WTC11 (cell line): ENCODE results near the gene CLIC6.

Experiments used
- NFATC4 ChIP-seq: fragments of 250-450 bp; sonication (Bioruptor Pico); IDR thresholded peaks from 2 replicates; pipeline ENCODE4 v1.9.0; 2021; ENCODE audit warnings: mild to moderate bottlenecking
- TF ChIP-seq, protein P1 (sequence below): fragments of 200-600 bp; IDR thresholded peaks from 2 replicates; pipeline ENCODE4 v1.8.0; 2022; ENCODE audit warnings: antibody characterized with exemption

DNA sequence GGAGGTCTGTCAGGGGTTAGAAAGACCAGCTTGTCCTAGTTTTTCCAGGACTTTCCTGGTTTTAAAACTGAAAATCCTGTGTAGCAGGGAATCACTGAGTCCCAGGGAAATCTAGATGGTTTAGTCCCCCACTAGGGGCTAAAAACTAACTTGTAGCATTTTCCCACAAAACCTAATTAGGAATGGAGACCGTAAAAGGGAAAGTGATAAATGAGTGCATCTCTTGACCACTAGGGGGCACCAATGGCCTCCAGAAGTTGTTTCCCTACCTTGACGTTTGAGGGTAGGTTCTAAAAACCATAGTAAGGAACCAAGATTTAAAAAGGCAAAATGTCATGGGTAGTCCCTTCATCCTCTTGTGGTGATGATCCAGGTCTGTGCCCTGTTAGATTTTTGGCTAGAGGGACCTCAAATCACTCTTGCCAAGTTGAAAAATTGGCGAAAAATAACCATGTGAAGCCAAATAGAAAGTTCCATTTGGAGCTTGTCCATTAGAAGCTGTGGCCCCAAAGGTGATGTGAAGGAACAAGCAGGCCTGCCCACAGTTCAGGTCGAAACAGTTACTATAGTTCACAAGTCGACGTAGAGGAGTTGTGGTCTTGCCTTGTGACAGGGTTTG, 24.5 kb downstream of the CLIC6 start:
- TF ChIP-seq, protein P1, sequence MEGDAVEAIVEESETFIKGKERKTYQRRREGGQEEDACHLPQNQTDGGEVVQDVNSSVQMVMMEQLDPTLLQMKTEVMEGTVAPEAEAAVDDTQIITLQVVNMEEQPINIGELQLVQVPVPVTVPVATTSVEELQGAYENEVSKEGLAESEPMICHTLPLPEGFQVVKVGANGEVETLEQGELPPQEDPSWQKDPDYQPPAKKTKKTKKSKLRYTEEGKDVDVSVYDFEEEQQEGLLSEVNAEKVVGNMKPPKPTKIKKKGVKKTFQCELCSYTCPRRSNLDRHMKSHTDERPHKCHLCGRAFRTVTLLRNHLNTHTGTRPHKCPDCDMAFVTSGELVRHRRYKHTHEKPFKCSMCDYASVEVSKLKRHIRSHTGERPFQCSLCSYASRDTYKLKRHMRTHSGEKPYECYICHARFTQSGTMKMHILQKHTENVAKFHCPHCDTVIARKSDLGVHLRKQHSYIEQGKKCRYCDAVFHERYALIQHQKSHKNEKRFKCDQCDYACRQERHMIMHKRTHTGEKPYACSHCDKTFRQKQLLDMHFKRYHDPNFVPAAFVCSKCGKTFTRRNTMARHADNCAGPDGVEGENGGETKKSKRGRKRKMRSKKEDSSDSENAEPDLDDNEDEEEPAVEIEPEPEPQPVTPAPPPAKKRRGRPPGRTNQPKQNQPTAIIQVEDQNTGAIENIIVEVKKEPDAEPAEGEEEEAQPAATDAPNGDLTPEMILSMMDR: peak; percentile 51
- TF ChIP-seq NFATC4 (CRISPR knock-in tag): no peak
